Uterus (tissue), 2 donors: ENCODE results near the gene EVI5.

Experiments used
- CTCF ChIP-seq, 4 experiments: fragments of 200-600 bp in 2 of 4; fragments of 450-650 bp in 2 of 4; sonication (generic) in 2 of 4; IDR thresholded peaks; one replicate each; pipeline ENCODE4 v1.5.1; 2016 to 2019; ENCODE audit warnings: antibody characterized with exemption in 4 of 4, mild to moderate bottlenecking in 2 of 4, moderate library complexity in 1 of 4
- POLR2A ChIP-seq, 2 donors: fragments of 450-650 bp; IDR thresholded peaks; one replicate each; pipeline ENCODE4 v1.6.1; 2016; ENCODE audit warnings: antibody characterized with exemption in 2 of 2, mild to moderate bottlenecking in 1 of 2, moderate library complexity in 1 of 2

GRCh38 chr1:92459871-92460320 lies 325.0 kb downstream of the EVI5 start:
- TF ChIP-seq CTCF (IDR thresholded peaks at IDR 0.05) (no peak), POLR2A (IDR thresholded peaks at IDR 0.05) (no peak)
